IMR-90 (cell line): ENCODE data around the gene IGDCC3. TPM values are rescaled to one million over a fixed set of nuclear protein-coding genes. Genes with fewer than 3 reads are reported as not detected.

Experiments
- ATAC-seq: fragments of 200-7000 bp; cut with Tn5 transposase; 2 replicates; pipeline ENCODE4 v1.9.1; 2020; ENCODE audit warnings: low read depth, mild to moderate bottlenecking, moderate library complexity
- BruUV-seq: library from RNA; stranded (reverse); fragments of 400-500 nt; replicated peaks from 2 replicates; lab custom pipeline; 2021; lab: Mats Ljungman, UMichigan
- CTCF ChIA-PET: fragments of 300-600 bp; formaldehyde crosslinking; extraction: SDS; loops from one replicate; lab custom pipeline; 2021; ENCODE audit warnings: antibody characterized with exemption; lab: Yijun Ruan, JAX
- POLR2A ChIA-PET: fragments of 300-600 bp; sonication (Branson Sonifier 250); formaldehyde crosslinking; loops from one replicate; lab custom pipeline; 2022; ENCODE audit warnings: antibody characterized with exemption; ENCODE audit not compliant: unreplicated experiment; lab: Charles Lee
- DNase-seq: peaks from one replicate; pipeline ENCODE4 v3.0.0; 2013
- H2AFZ ChIP-seq: replicated peaks from 2 replicates; pipeline ENCODE3; 2013; ENCODE audit warnings: low read length, mild to moderate bottlenecking; ENCODE audit not compliant: poor library complexity
- H2AK5ac ChIP-seq: 2 replicates; pipeline ENCODE4 v1.6.1; 2013; ENCODE audit warnings: low read depth, low read length, inconsistent platforms
- H2AK9ac ChIP-seq: replicated peaks from 2 replicates; pipeline ENCODE3; 2013; ENCODE audit warnings: mild to moderate bottlenecking, low read depth, low read length, moderate library complexity; ENCODE audit not compliant: poor library complexity
- H2BK120ac ChIP-seq: 2 replicates; pipeline ENCODE4 v1.6.1; 2013; ENCODE audit warnings: low read depth, low read length, inconsistent platforms
- H2BK15ac ChIP-seq: 3 replicates; pipeline ENCODE4 v1.6.1; 2013; ENCODE audit warnings: low read depth, low read length, inconsistent platforms
- H2BK20ac ChIP-seq: 2 replicates; pipeline ENCODE4 v1.6.1; 2013; ENCODE audit warnings: low read depth, mild to moderate bottlenecking, inconsistent platforms, low read length, moderate library complexity
- H2BK5ac ChIP-seq: 2 replicates; pipeline ENCODE4 v1.6.1; 2013; ENCODE audit warnings: mild to moderate bottlenecking, low read depth, low read length, inconsistent platforms; ENCODE audit not compliant: poor library complexity, severe bottlenecking
- H3K14ac ChIP-seq: replicated peaks from 2 replicates; pipeline ENCODE4 v1.6.1; 2013; ENCODE audit warnings: low read depth, low read length, inconsistent platforms
- H3K18ac ChIP-seq: 2 replicates; pipeline ENCODE4 v1.6.1; 2013; ENCODE audit warnings: low read depth, low read length, control low read depth
- H3K23ac ChIP-seq: 2 replicates; pipeline ENCODE4 v1.6.1; 2013; ENCODE audit warnings: low read depth, low read length, inconsistent platforms
- H3K27ac ChIP-seq: 2 replicates; pipeline ENCODE4 v1.5.1; 2013; ENCODE audit warnings: mild to moderate bottlenecking, control low read depth, low read length; ENCODE audit not compliant: insufficient read depth
- H3K27me3 ChIP-seq: 2 replicates; pipeline ENCODE4 v1.6.1; 2013; ENCODE audit warnings: low read length; ENCODE audit not compliant: control insufficient read depth, insufficient read depth
- H3K36me3 ChIP-seq: 2 replicates; pipeline ENCODE4 v1.6.1; 2013; ENCODE audit warnings: low read length, mixed read lengths; ENCODE audit not compliant: control insufficient read depth, insufficient read depth
- H3K4ac ChIP-seq: 2 replicates; pipeline ENCODE4 v1.6.1; 2013; ENCODE audit warnings: low read depth, low read length, inconsistent platforms
- H3K4me1 ChIP-seq: 2 replicates; pipeline ENCODE4 v1.6.1; 2013; ENCODE audit warnings: low read length, mixed read lengths; ENCODE audit not compliant: control insufficient read depth, insufficient read depth
- H3K4me2 ChIP-seq: 2 replicates; pipeline ENCODE4 v1.6.1; 2013; ENCODE audit warnings: low read depth, mild to moderate bottlenecking, control low read depth, low read length, moderate library complexity
- H3K4me3 ChIP-seq: 2 replicates; pipeline ENCODE4 v1.5.1; 2013; ENCODE audit warnings: low read depth, mild to moderate bottlenecking, control low read depth, low read length, moderate library complexity; ENCODE audit not compliant: insufficient read depth
- H3K56ac ChIP-seq: 2 replicates; pipeline ENCODE4 v1.6.1; 2013; ENCODE audit warnings: low read length, inconsistent platforms; ENCODE audit not compliant: insufficient read depth; ENCODE audit errors: extremely low read depth
- H3K79me1 ChIP-seq, 2 experiments: 2 replicates each; pipeline ENCODE4 v1.6.1; 2013; ENCODE audit warnings: low read length in 2 of 2, inconsistent platforms in 1 of 2, low read depth in 1 of 2
- H3K9ac ChIP-seq: 2 replicates; pipeline ENCODE4 v1.6.1; 2013; ENCODE audit warnings: low read depth, low read length, control low read depth
- H3K9me1 ChIP-seq: 2 replicates; pipeline ENCODE4 v1.6.1; 2013; ENCODE audit warnings: low read length, inconsistent platforms; ENCODE audit not compliant: insufficient read depth
- H3K9me3 ChIP-seq: 2 replicates; pipeline ENCODE4 v1.6.1; 2013; ENCODE audit warnings: low read length; ENCODE audit not compliant: control insufficient read depth, insufficient read depth
- H4K20me1 ChIP-seq: 2 replicates; pipeline ENCODE4 v1.6.1; 2013; ENCODE audit warnings: low read length, inconsistent platforms; ENCODE audit not compliant: insufficient read depth
- H4K5ac ChIP-seq: 2 replicates; pipeline ENCODE4 v1.6.1; 2013; ENCODE audit warnings: mild to moderate bottlenecking, low read depth, low read length, control low read depth
- H4K8ac ChIP-seq, 2 experiments: 2 replicates each; pipeline ENCODE4 v1.6.1; 2013; ENCODE audit warnings: low read depth in 2 of 2, low read length in 2 of 2, control low read depth in 1 of 2, inconsistent platforms in 1 of 2
- H4K91ac ChIP-seq: 2 replicates; pipeline ENCODE4 v1.6.1; 2013; ENCODE audit warnings: low read depth, low read length, inconsistent platforms; ENCODE audit not compliant: insufficient read depth
- BHLHE40 ChIP-seq: fragments of 150-350 bp; IDR thresholded peaks from 2 replicates; pipeline ENCODE4 v1.6.1; 2016; ENCODE audit warnings: mild to moderate bottlenecking, low read depth, low read length
- CEBPB ChIP-seq: IDR thresholded peaks from 2 replicates; pipeline ENCODE4 v1.6.1; 2012; ENCODE audit warnings: low read depth, low read length, improper control_type of control experiment
- CHD1 ChIP-seq: IDR thresholded peaks from 2 replicates; pipeline ENCODE4 v1.6.1; 2012; ENCODE audit warnings: low read depth, low read length, improper control_type of control experiment
- ELK1 ChIP-seq: fragments of 150-350 bp; IDR thresholded peaks from 2 replicates; pipeline ENCODE4 v1.6.1; 2016; ENCODE audit warnings: low read depth, mild to moderate bottlenecking, low read length, moderate library complexity, borderline replicate concordance
- MAFK ChIP-seq: IDR thresholded peaks from 2 replicates; pipeline ENCODE4 v1.6.1; 2012; ENCODE audit warnings: low read depth, low read length, improper control_type of control experiment
- MAZ ChIP-seq: IDR thresholded peaks from 2 replicates; pipeline ENCODE4 v1.6.1; 2012; ENCODE audit warnings: low read depth, mild to moderate bottlenecking, low read length, improper control_type of control experiment, moderate library complexity, borderline replicate concordance
- MXI1 ChIP-seq: IDR thresholded peaks from 2 replicates; pipeline ENCODE4 v1.6.1; 2012; ENCODE audit warnings: low read depth, mild to moderate bottlenecking, low read length, moderate library complexity, borderline replicate concordance
- POLR2A ChIP-seq: IDR thresholded peaks from 2 replicates; pipeline ENCODE4 v1.6.1; 2012; ENCODE audit warnings: mild to moderate bottlenecking, low read depth, low read length
- RAD21 ChIP-seq: IDR thresholded peaks from 2 replicates; pipeline ENCODE4 v1.6.1; 2012; ENCODE audit warnings: low read length, improper control_type of control experiment
- RCOR1 ChIP-seq: IDR thresholded peaks from 2 replicates; pipeline ENCODE4 v1.6.1; 2012; ENCODE audit warnings: mild to moderate bottlenecking, low read length, improper control_type of control experiment; ENCODE audit not compliant: insufficient replicate concordance
- RFX5 ChIP-seq: IDR thresholded peaks from 2 replicates; pipeline ENCODE4 v1.8.0; 2012; ENCODE audit warnings: low read depth, mild to moderate bottlenecking, low read length, moderate library complexity
- WGBS, 2 experiments: methylation state at CpG; one replicate each; pipeline versions ENCODE4 v1.1.5 to v1.1.7; 2013; ENCODE audit warnings: missing lambda C conversion rate in 2 of 2; ENCODE audit not compliant: insufficient read length in 1 of 2; ENCODE audit errors: extremely low coverage in 2 of 2; 5-methylcytosine and 5-hydroxymethylcytosine counted together
- dilution Hi-C: fragments of 300-500 bp; cut with HindIII; formaldehyde crosslinking; loops from one replicate; pipeline ENCODE4 v1.14.3; 2018; ENCODE audit warnings: low sequenced_read_pairs; ENCODE audit not compliant: unreplicated experiment
- in situ Hi-C: fragments of 300-500 bp; cut with MboI; formaldehyde crosslinking; loops from 3 replicates; pipeline ENCODE4 v1.14.3; 2019; ENCODE audit warnings: low sequenced_read_pairs, inconsistent platforms, mixed read lengths
- intact Hi-C: fragments of 100-400 bp; cut with micrococcal nuclease; formaldehyde crosslinking; loops from 2 replicates; pipeline ENCODE4 v1.10.0; 2022
- polyA plus RNA-seq, 3 experiments: library from polyadenylated mRNA; depleted of rRNA; stranded (reverse); fragments of >200 nt; gene quantifications; 2 replicates each; pipeline ENCODE4 v1.2.3, GENCODE V29; 2012; ENCODE audit warnings: low replicate concordance in 1 of 3
- total RNA-seq: library from RNA; depleted of rRNA; stranded (reverse); fragments of >200 nt; gene quantifications from 2 replicates; pipeline ENCODE4 v1.2.3, GENCODE V29; 2012

IGDCC3 gene
- total and polyA plus RNA-seq, 2 of the 4 experiments (the other 2 are of a cell fraction): 0.18 to 0.19 TPM

DNA sequence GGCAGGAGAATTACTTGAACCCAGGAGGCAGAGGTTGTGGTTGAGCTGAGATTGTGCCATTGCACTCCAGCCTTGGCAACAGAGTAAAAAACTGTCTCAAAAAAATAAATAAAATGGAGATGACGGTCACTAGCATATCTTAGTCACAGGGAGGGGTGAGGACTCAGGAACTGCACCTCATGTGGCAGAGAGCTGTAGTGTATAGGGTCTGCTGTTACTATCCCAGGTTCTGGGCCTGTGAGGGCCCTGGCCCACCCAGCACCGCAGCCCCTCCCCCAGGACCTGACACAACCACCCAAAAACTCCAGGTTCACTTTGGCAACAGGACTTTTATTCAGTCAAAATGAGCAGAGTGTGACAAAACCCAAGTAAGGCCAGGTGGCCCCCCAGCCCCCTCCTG is 51.0 kb downstream of the IGDCC3 start:
- Histone ChIP-seq H3K27ac (no peak overlapping the region), H3K23ac (no peak overlapping the region), H3K9me3 (no peaks in the 10 kb centered on the region), H3K18ac (no peak overlapping the region), H2BK20ac (no peak overlapping the region), H3K4me2 (no peak overlapping the region), H2AK5ac (no peak overlapping the region), H4K5ac (no peak overlapping the region), H3K56ac (no peak overlapping the region), H2BK15ac (no peak overlapping the region), H3K4me3 (no peak overlapping the region), H3K27me3 (peaks cover 20% of the 10 kb centered on the region; the same call in 1 of the 2 replicates), H2BK120ac (no peak overlapping the region), H4K91ac (no peak overlapping the region), H3K9me1 (no peaks in the 10 kb centered on the region), H3K4me1 (no peaks in the 10 kb centered on the region), H2AK9ac (no peak overlapping the region), H3K9ac (no peak overlapping the region), H4K8ac (no peak overlapping the region), H3K79me1 (no peaks in the 10 kb centered on the region), H3K36me3 (no peaks in the 10 kb centered on the region), H3K14ac (no peak overlapping the region), H4K20me1 (no peaks in the 10 kb centered on the region), H2AFZ (no peak overlapping the region), H2BK5ac (no peak overlapping the region), H3K4ac (no peak overlapping the region)
- no CpG with 5 or more reads among the region's 2 CpGs for WGBS, 2 experiments
- TF ChIP-seq MAZ: no peak
- no peak for TF ChIP-seq RAD21
- TF ChIP-seq RFX5: no peak
- TF ChIP-seq RCOR1: no peak
- TF ChIP-seq MAFK: no peak
- TF ChIP-seq MXI1: no peak
- no peak for TF ChIP-seq POLR2A
- TF ChIP-seq CEBPB: no peak
- no peak for TF ChIP-seq CHD1
- no peak for TF ChIP-seq BHLHE40
- no peak for TF ChIP-seq ELK1
- no peak for ATAC-seq
- POLR2A ChIA-PET: no interaction called here
- intact Hi-C loops: no loop called here
- DNase-seq: no peak
- CTCF ChIA-PET: no interaction called here
- dilution Hi-C loops: no loop called here
- BruUV-seq: no TSS peak
- in situ Hi-C loops: no loop called here
